K562 (cell line): ENCODE data around the gene VARS1. TPM values are rescaled to one million over a fixed set of nuclear protein-coding genes. Genes with fewer than 3 reads are reported as not detected.

Experiments used
- CREB3 ChIP-seq: fragments of 450-650 bp; conservative IDR thresholded peaks from 2 replicates; pipeline ENCODE4 v1.6.1; 2016; ENCODE audit warnings: missing genetic modification characterization, low read depth, mild to moderate bottlenecking, missing compliant biosample characterization, moderate library complexity
- CREM ChIP-seq: IDR thresholded peaks from 2 replicates; pipeline ENCODE4 v1.6.1; 2014; ENCODE audit warnings: antibody characterized with exemption, low read depth
- DPF2 ChIP-seq: fragments of 450-650 bp; IDR thresholded peaks from 2 replicates; pipeline ENCODE4 v1.6.1; 2016
- E2F3 ChIP-seq: fragments of 250-450 bp; sonication (Bioruptor Pico); IDR thresholded peaks from 2 replicates; pipeline ENCODE4 v1.4.0; 2020; ENCODE audit warnings: mild to moderate bottlenecking
- ETS1 ChIP-seq: conservative IDR thresholded peaks from 2 replicates; pipeline ENCODE4 v1.6.1; 2011; ENCODE audit warnings: low read depth, mild to moderate bottlenecking, low read length; ENCODE audit not compliant: control insufficient read depth
- FOXK1 ChIP-seq: sonication (generic); formaldehyde crosslinking; IDR thresholded peaks from 2 replicates; pipeline ENCODE4 v1.8.0; 2022; ENCODE audit warnings: missing genetic modification reagents, mild to moderate bottlenecking, borderline replicate concordance
- IFI16 ChIP-seq: fragments of 250-450 bp; sonication (Bioruptor Pico); IDR thresholded peaks from 2 replicates; pipeline ENCODE4 v2.1.2; 2022; ENCODE audit warnings: mild to moderate bottlenecking, inconsistent platforms
- NFE2 ChIP-seq: IDR thresholded peaks from 2 replicates; pipeline ENCODE4 v1.6.1; 2014; ENCODE audit warnings: antibody characterized with exemption, low read depth
- NR4A1 ChIP-seq, 2 experiments: fragments of 250-450 bp in 1 of 2; fragments of 450-650 bp in 1 of 2; sonication (Bioruptor Pico) in 1 of 2; IDR thresholded peaks; 2 replicates each; pipeline versions ENCODE4 v1.4.0 to v1.6.1; 2016 to 2020; ENCODE audit warnings: mild to moderate bottlenecking in 2 of 2, missing compliant biosample characterization in 1 of 2, missing genetic modification characterization in 1 of 2, moderate library complexity in 1 of 2
- NUFIP1 ChIP-seq: fragments of 450-650 bp; IDR thresholded peaks from 2 replicates; pipeline ENCODE4 v1.6.1; 2018; ENCODE audit not compliant: partially characterized antibody
- POLR2G ChIP-seq: fragments of 200-400 bp; formaldehyde crosslinking; IDR thresholded peaks from 2 replicates; pipeline ENCODE4 v1.6.1; 2017; ENCODE audit warnings: low read depth, mild to moderate bottlenecking, antibody characterized with exemption, low read length, moderate library complexity
- RBM39 ChIP-seq: fragments of 200-400 bp; formaldehyde crosslinking; optimal IDR thresholded peaks from 2 replicates; pipeline ENCODE3; 2018; ENCODE audit warnings: low read depth, low read length
- SMARCA5 ChIP-seq: fragments of 450-650 bp; IDR thresholded peaks from 2 replicates; pipeline ENCODE4 v1.6.1; 2016
- ZKSCAN1 ChIP-seq: fragments of 150-350 bp; IDR thresholded peaks from 2 replicates; pipeline ENCODE4 v1.6.1; 2016; ENCODE audit warnings: low read depth, low read length
- polyA plus RNA-seq, 8 experiments: library from polyadenylated mRNA; depleted of rRNA in 4 of 8; stranded (reverse) in 5 of 8; unstranded in 3 of 8; fragments of >200 nt; fragmentation: Nextera tagmentation in 2 of 8; fragmentation: Illumina TruSeq in 1 of 8; extraction: Ambion mirVana in 2 of 8; extraction: Trizol in 1 of 8; gene quantifications; 2 replicates each; pipeline versions ENCODE4 v1.2.1 to v1.2.3, GENCODE V29; 2011 to 2014; ENCODE audit warnings: inconsistent platforms in 1 of 8, missing spikeins in 1 of 8
- total RNA-seq, 7 experiments: library from RNA; depleted of rRNA in 6 of 7; stranded (reverse); fragments of >200 nt in 6 of 7; fragmentation: Illumina TruSeq in 2 of 7; extraction: Trizol in 2 of 7; gene quantifications; 2 replicates each; pipeline versions ENCODE4 v1.2.1 to v1.2.3, GENCODE V29; 2011 to 2021; ENCODE audit warnings: low replicate concordance in 1 of 7
- TF ChIP-seq, protein P1 (sequence below), 2 experiments: fragments of 450-650 bp in 1 of 2; sonication (generic) in 1 of 2; formaldehyde crosslinking in 1 of 2; IDR thresholded peaks; 2 replicates each; pipeline versions ENCODE4 v1.7.1 to v1.9.0; 2016 to 2022; ENCODE audit warnings: inconsistent platforms in 1 of 2, mild to moderate bottlenecking in 1 of 2, missing genetic modification reagents in 1 of 2

VARS1 gene
- total and polyA plus RNA-seq, 9 of the 15 experiments (the other 6 are each of a cell fraction or from before 2014, with no cell fraction given), result 2.9 to 488 (median 130) TPM

DNA sequence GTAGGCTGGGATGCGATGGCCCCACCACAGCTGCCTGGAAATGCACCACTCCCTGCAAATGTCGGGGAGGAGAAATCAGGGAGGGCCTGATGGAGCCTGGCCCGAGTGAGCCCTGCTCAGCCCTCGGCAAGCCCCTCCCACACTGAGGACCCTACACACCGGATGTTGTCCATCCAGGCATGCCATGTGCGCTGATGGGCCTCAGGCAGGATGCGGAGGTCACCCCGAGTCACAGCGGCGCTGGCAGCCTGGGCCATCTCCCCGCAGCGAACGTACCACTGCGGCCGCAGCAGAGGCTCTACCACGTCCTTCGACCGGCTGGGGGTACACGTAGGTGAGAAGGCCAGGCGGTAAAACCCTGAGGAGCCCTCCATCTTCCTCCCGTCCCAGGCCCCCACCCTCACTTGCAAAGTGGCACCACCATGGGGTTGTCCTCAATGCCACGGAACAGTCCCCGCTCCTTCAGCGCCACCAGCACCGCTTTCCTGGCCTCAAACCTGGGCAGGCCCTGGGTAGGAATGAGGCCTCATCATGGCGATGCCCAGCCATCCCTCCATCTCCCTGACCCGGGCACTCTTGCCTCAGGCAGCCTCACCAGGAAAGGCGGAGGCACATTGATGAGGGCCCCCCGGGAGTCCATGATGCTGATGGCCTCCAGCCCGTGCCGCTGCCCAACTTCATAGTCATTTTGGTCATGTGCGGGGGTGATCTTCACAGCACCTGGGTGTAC lies 13.3 kb downstream of the VARS1 start (continued):
- no peak for TF ChIP-seq ETS1
- no peak for TF ChIP-seq CREB3 (tag)
- TF ChIP-seq NR4A1 (CRISPR knock-in tag; IDR thresholded peaks at IDR 0.05), result no peak
- no peak for TF ChIP-seq NR4A1 (tag; IDR thresholded peaks at IDR 0.05)
- TF ChIP-seq CREM, result no peak
- no peak for TF ChIP-seq RBM39
- no peak for TF ChIP-seq FOXK1
- TF ChIP-seq NFE2, result no peak
- no peak for TF ChIP-seq SMARCA5
- TF ChIP-seq E2F3 (CRISPR knock-in tag), result no peak
- peak; percentile 73 for TF ChIP-seq POLR2G
- TF ChIP-seq, protein P1, sequence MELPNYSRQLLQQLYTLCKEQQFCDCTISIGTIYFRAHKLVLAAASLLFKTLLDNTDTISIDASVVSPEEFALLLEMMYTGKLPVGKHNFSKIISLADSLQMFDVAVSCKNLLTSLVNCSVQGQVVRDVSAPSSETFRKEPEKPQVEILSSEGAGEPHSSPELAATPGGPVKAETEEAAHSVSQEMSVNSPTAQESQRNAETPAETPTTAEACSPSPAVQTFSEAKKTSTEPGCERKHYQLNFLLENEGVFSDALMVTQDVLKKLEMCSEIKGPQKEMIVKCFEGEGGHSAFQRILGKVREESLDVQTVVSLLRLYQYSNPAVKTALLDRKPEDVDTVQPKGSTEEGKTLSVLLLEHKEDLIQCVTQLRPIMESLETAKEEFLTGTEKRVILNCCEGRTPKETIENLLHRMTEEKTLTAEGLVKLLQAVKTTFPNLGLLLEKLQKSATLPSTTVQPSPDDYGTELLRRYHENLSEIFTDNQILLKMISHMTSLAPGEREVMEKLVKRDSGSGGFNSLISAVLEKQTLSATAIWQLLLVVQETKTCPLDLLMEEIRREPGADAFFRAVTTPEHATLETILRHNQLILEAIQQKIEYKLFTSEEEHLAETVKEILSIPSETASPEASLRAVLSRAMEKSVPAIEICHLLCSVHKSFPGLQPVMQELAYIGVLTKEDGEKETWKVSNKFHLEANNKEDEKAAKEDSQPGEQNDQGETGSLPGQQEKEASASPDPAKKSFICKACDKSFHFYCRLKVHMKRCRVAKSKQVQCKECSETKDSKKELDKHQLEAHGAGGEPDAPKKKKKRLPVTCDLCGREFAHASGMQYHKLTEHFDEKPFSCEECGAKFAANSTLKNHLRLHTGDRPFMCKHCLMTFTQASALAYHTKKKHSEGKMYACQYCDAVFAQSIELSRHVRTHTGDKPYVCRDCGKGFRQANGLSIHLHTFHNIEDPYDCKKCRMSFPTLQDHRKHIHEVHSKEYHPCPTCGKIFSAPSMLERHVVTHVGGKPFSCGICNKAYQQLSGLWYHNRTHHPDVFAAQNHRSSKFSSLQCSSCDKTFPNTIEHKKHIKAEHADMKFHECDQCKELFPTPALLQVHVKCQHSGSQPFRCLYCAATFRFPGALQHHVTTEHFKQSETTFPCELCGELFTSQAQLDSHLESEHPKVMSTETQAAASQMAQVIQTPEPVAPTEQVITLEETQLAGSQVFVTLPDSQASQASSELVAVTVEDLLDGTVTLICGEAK (IDR thresholded peaks at IDR 0.05), result no peak
- TF ChIP-seq, protein P1 (CRISPR knock-in tag; IDR thresholded peaks at IDR 0.05), result 0 out of 2 replicates have a peak, but pooled peaks have one; percentile 1
- TF ChIP-seq NUFIP1, result no peak
- TF ChIP-seq ZKSCAN1, result no peak
- TF ChIP-seq DPF2, result no peak
- TF ChIP-seq IFI16 (CRISPR knock-in tag), result no peak
